Measurements from ENCODE around the gene ATP10A.

The ATP10A gene

DNA sequence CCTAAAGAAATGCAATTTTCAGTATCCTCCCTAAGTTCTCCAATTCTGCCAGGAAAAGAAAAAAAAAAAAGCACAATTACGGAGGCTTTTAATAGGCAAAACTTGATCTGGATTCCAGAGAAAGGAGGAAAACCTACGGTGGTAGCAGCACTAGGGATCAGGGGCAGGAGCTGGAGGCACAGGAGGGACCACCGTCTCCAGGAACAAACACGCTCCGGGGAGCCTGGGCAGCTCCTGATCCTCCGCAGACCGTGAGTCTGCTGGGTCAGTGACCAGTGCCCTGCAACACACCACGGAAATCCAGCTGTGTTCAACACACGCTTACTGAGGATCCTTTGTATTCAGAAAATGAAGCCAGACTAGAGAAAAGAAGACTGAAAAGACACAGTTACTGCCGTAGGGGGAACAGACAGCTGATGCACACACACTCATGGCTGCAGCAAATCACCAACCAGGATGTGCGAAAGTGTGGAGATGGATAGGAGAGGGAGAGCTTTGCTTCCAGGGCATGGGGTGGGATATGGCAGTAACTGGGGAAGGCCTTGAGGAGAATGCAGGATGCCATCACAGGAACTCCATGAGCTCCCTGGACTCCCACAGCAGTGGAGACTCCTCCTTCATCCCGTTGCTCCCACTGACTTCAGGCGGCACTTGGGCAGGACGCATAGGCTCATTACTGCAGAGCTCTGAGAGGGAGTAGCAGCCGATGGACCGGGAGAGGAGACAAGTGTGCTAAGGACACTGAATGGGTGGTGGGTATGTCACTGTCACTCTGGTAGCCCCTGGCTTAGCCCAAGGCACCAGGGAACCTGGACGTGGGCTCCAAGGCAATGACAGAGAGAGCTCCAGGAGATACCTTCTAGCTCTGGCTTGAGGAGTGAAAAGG, 167.0 kb downstream of the ATP10A start:
- no peak for DNase-seq (ENCODE audit: low spot score)

DNA sequence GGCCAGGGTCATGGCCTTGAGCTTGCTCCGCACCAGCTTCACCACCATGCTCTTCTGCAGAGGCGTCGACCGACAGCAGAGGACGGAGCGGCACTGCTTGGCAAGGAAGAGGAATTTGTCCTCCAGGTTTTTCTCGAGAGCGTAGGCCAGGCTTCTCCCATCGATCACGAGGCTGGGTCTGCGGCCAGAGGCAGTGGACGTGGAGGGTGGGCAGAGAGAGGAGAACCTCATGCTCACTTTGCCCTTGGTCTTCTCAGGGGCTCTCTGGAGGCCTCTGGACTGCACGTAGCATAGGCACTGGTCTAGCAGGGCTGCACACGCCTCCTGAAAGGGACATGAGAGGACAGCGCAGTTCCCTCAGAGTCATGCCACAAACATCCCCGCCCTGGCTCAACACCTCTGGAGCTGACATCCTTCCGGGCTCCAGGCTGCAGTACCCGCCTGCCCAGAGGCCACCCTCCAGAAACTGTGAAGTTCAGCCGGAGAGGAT, 168.3 kb downstream of the ATP10A start:
- no peak for DNase-seq (ENCODE audit: low spot score)

DNA sequence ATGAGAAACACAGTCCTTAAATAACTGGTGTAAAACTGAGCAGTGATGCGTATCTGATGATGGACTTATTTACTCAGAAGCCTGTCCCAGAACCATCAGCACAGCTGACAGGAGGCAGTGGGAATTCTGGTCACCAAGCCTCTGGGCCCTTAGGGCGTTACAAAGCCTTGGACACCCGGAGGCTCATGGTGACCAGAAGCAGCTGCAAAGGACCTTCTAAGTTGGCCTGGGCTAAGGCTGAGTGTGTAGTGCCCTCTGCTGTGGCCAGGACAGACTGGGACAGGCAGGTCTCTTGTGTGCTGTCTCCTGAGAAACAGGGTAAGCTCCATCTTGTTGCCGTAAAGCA, 168.9 kb downstream of the ATP10A start:
- no peak for DNase-seq (ENCODE audit: low spot score)

DNA sequence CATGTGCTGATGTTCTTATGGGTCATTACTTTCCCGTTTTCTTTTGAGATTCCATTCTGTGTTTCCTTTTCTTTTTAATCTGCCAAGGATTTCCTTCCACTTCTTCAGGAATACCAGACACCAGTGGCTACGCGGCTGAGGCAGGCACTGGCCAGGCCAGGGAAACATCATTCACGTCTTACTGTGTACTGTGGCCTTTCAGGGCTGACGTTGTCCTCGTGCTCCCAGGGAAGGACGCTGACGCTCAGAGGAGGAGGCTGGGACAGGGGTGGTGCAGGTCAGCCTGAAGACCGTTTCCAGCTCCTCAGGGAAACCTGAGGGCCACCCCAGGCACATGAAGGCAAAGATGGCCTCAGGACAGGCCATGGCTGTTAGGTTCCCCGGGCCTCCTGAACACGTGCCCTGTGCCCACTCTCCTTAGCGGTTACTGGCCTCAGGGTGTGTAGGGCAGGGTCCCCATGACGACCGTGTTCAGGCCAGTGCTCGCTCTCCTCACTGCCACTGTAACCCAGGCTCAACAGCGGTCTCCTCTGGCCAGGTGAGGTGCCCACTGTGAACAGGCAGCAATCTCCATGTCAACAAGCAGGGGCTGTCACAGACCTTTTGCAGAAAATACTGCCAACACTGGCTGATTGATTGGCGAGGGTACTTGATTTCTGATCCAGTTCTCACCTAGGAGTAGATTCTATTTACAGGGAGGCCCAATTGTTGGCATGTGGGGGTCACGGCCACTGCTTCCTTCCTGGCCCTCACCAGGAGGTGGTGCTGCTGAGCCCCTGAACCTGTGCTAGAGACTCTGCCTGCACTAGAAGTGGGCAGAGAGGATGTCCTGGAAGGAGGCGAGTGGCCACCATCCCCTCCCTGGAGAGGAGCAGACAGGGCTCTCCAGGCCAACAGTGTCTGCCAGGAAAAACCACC, 169.5 kb downstream of the ATP10A start:
- no peak for DNase-seq (ENCODE audit: low spot score)

DNA sequence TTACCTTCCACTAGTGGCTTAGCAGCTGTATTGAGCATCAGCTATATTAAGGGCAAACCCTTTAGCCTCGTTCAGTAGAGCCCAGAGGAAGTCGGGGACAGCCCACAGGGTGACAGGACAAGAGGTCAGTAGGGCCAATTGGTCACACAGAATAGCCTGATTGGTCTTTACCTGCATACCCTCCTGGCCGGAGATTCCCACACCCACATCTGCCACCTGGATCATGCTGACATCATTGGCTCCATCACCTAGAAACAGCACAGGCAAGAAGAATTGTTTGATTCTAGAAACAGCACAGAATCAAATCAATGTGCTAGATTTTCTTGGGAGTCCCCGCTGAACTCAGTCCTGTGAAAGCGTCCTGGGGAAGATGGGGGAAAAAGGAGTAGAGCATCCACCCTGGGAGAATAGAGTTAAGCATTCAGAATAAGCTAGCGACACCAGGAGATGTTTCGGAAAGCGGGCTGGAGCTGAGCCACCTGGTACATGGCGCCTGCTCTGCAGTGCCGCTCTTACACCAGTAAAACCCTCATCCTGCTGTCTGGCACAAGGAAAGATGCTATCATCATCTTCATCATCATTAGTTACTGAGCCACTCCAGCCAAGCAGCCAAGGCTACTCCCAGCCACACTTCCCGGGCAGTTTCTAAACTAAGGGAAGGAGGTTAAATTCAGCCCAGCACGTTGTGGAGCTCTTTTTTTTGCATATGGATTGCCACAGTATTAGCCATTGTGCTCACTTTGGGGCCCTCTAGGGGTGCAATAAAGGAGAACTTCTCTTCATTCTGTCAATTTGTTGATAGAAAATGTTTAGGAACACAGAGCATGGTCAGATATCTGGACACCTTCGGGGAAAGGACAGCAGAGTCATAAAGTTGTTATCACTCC, 171.3 kb downstream of the ATP10A start:
- DNase-seq (ENCODE audit: low spot score), result no peak

DNA sequence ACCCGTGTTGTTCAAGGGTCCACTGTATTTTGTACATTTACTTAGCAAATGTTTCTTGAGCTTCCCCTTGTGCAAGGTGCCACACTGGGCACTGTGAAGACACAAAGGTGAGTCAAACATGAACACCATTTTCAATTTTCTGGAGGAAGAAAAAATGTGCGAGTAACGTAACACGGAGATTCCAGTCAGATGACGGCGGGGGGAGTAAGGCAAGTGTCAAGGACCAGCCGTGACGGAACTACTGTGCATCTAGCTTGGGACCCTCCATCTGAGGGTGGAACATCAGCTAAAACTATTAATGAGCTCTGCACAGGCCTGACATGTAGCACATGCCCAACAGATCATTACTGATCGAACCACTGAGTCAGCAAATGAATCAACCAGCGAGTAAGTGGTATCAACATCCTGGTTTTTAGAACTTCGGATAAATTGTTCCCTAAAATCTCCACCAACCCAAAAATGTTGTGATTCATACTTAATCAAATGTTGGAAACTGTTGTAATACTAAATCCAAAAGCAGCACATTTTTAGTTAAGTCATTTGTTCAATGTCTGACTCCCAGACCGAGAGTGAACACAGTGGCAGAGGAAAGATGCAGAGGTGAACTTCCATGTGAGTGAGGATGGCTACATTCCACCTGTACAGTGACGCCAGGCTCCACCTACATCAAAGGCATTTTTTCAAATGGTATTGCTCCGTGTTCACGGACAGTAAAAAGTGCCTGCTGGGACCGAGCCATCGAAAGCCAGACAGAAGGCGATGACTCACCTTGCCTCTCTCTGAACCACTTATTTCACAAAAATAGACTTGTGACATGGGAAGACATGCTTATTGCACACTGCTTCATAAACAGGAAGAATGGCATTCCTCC, 172.2 kb downstream of the ATP10A start:
- no peak for DNase-seq (ENCODE audit: low spot score)

DNA sequence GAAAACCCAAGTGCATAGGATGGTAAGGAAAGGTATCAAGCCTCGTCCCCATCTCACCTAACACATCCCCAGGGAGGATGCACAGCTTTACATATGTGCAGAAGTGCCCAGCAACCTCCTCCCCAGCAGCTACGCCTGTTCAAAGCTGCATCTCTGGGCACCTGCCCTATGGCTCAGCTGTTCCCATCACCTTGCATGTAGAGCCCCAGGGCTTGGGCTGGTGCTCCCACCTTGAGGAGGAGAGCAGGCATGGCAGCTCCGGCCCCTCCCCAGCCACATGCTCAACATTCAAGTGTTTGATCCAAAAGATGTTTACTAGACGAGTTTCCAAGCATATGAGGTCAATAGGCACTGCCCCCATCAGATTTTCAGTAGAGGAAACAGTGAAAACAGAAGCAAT, 173.5 kb downstream of the ATP10A start:
- DNase-seq (ENCODE audit: low spot score), result no peak

DNA sequence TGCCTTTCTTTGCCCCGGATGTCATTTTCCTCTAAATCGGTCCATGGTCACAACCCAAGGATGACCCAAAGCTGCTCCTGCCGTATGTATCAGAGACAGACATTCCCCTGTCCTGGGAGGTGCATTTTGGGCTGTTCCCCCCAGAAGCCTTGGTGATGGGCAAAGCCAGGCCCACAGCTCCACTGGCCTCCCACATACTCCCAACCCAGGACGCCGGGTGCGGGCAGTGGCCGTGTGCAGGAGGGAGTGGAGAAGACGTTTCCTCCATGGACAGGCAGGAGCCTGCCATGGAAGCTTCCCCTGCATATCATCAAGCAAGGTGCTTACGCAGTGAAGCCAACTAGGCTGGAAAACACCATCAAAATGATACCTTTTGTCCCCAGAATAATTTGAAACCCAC, 175.0 kb downstream of the ATP10A start:
- DNase-seq (ENCODE audit: low spot score), result no peak

DNA sequence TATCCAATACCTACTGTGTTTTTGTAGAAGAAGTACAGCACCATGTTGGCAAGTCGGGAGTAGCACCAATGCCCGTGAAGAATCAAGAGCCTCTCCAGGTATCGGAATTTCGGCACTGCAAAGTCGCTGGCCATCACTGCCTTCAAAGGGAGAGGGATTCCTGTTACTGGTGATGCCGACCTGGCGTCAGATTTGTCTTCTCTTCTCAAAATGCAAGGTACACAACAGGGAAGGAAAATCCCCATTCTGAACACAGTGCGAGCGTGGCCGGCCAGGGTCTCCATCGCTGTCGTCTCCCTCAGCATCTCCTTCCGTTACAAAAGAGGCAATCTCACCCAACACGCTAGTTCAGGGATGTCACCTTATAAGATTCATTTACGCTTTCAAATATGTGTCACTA, 175.4 kb downstream of the ATP10A start:
- DNase-seq (ENCODE audit: low spot score), result no peak

DNA sequence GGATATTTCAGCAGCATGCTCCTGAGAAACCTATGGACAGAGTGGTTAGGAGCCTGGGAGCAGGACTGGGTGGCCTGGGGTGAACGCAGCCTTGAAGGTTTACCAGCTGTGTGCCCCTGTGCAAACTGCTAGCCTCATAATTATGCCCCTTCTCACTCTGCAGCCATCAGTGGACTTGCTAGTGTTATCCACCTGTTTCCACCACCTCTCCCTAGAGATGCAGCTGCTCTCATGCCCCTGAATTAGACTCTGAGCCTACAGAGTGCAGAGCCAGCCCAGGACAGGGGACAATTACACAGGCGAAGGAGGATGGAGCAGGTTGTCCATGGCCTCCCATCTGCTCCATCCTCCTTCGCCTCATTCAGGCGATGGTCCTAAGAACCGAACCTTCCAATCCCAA, 175.9 kb downstream of the ATP10A start:
- DNase-seq (ENCODE audit: low spot score), result no peak

DNA sequence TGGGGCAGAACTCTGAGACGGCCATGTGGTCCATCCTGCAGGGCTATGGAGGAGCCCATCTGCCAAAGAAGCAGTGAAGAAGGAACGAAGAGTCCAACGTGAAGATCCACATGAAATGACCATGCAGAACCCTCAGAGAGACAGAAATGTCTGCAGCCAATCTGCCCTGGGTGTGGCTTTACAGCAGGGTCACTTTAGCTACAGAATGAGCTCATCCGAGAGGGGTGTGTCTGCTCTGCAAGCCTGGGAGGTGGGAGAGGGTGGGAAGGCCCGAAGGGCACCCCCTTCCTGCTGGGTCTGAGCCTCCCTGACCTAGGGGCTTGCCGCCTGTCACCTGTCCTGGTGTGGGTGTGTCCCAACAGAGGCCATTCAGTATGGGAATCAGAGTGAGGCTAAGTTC, 176.3 kb downstream of the ATP10A start:
- DNase-seq (ENCODE audit: low spot score), result no peak

DNA sequence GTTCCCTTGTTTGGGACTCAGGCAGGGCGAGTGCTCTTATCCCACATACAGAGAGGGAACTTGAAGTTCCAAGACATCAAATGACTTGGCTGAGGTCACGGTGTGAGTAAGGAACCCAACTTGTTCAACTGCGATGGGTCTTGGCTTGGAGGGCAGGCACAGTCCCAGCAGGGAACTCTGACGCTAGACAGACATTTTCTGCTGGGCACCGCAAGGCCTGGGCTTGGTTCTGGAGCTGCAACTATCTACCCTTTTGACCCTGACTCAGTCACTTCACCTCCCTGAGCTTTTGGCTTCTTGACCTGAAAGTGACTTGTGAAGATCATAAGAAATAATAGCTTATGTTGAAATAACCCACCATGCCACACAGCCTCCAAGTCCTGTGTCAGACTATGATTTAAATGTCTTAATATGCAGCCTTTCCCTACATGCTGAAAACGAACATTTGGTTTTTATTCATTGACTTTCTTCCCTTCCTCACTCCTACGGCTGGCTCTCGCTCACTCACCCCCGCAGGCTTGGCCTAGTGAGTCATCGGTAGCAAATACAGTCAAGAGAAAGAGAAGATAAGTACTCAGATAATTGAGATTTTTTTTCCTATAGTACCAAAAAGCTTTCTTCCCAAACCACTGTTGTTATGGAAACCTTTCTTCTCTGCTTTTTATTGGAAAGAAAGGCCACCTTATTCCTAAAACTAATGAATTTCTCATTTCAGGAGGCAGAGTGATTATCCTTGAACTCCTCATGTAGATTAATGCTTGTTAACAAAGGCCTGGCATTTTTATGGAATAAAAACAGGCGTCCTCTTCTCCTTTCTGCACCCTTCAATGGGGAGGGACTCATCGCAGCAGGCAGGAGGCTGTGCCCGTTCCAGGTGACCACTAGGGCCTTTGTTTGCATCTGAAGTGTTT, 178.4 kb downstream of the ATP10A start:
- DNase-seq (ENCODE audit: low spot score), result no peak

DNA sequence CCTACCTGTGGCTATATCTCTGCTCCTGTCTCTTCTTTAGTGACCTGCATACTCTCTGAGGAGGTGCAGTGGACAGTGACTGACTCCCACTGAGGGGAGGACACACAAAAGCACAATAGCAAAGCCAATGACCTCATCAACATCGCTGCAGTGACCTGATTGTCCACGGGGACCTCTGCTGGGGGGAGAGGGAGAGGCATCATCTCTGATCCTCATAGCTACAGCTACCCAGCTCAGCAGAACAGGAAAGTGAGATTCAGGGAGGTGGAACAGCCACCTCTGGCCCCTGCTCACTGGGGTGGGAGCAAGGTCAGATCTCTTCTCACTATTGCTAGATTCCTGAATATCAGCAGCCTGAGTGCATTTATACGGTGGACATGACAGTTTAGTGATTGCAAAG, 179.2 kb downstream of the ATP10A start:
- no peak for DNase-seq (ENCODE audit: low spot score)

DNA sequence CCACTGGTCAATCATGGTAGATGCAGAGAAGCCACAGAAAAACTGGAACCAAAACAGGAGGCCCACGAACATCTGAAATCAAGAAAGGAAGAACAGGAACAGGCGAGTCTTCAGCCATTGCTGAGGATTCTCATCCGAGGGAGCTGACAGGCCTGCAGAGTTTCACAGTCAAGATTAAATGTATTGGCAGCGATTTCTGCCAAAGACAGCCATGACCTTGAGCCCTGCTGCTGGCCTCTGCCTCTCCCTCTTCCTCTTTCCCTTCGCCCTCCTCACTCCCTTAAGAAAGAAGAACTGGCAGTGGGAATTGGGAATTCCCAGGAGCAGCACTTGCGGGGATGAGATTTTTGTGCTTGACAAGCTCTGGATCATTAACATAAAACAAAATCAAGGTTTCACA, 179.7 kb downstream of the ATP10A start:
- DNase-seq (ENCODE audit: low spot score), result no peak

DNA sequence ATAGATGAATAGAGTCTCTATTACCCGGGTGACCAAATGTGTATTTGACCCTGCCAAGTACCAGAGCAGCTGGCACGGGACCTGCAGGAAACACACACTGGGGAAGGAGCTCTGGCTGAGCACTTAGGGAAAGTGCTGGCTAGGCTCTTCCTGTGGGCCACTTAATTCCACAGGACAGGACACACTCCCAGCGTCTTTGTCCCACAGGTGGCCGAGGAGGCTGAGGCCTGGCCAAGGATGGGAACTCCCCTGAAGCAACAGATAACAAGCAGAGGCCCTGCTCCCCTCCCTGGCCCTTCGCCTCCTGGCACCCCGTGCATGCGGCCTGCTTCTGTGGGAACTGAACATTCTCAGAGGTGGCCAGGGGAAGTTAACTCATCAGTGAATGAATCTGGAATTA, 180.8 kb downstream of the ATP10A start:
- DNase-seq (ENCODE audit: low spot score), result no peak

DNA sequence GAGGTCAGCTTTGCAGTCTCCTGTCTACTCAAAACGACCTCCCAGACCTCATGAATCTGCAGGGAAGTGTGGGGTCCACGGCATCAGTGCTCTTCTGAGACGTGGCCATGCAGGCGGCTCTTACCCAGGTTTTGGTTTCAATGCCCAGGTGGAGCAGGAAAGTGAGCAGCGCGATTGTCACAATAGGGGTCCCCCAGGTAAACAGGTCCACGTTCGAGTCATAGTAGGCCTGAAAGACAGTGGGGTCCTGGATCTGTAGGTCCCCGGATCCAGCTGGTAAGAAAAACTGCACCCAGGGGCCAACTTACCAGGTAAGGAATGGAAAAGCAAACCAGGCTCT, 182.5 kb downstream of the ATP10A start:
- no peak for DNase-seq (ENCODE audit: low spot score)

DNA sequence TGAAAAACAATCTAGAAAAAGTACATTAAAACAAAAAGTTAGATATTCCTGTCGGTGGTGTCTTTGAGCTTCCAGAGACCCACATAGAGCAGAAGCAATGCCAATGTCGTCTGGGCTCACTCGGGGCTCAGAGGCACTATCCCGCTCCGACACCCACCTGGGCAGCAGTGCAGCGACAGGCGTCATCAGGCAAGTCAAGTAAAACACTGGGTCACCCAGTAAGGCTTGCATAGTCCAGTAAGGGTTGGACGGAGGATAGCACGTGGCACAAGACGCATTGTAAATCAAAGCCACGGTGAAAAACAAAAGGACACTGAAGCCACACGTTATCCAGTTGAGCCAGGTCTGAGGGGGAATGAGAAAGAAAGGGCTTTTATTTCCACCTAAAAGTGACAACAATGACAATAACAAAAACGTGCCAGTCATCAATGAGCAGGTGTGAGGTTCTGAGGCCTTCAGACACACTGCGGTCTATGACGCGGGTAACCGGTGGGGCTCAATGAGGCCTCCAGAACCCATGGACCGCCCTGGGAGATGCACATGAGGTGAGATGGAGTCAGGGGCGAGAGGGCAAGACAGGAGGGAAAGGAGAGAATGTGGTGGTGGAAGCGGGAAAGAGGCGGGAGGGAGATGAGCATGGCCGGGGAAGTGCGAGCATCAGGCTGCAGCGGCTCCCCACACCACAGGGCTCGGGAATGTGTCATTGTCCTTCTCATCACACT, 183.0 kb downstream of the ATP10A start:
- DNase-seq (ENCODE audit: low spot score), result no peak

DNA sequence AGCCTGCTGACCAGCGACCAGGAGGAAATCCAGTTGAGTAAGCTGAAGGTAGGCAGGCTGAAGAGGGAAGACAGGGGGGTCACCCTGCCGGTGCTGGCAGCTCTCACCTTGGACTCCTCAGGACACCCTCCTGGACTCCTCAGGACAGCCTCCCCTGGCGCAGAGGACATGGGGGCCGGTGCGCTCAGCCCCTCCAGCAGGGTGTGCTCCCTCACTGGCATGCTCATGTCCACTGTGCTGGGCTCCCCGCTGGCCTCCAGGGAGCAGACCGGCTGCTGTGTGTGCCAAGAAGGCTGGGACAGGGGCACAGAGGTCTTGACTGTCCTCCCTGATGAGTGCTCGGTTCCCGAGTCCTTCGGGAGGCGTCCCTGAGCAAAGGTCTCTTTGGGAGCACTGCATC, 183.6 kb downstream of the ATP10A start:
- no peak for DNase-seq (ENCODE audit: low spot score)

DNA sequence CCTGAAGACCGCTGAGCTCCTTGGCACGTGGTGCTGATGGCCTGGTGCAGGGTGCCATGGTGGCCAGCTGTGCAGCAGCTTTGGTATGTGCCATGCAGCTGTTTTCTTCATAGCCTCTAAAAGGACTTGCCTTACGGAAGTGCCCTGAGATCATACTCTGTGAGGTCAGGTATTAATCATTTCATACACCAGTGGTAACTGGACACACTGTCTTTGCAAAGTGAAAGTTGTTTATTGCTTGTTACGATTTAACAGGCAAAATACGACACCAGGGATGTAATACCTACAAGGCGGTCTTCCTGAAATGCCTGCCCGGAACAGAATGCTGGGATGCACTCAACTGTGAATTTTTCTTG, 184.6 kb downstream of the ATP10A start:
- DNase-seq (ENCODE audit: low spot score), result no peak

All from kidney capillary endothelial cell (primary cell).